ENCODE results near the gene FBXL16. TPM values are rescaled to one million over a fixed set of nuclear protein-coding genes. Genes with fewer than 3 reads are reported as not detected.

FBXL16 gene
- total and polyA plus RNA-seq, 9 of the 15 experiments (the other 6 are each of a cell fraction or from before 2014, with no cell fraction given), result 0.21 to 8.2 (median 1.7) TPM

DNA sequence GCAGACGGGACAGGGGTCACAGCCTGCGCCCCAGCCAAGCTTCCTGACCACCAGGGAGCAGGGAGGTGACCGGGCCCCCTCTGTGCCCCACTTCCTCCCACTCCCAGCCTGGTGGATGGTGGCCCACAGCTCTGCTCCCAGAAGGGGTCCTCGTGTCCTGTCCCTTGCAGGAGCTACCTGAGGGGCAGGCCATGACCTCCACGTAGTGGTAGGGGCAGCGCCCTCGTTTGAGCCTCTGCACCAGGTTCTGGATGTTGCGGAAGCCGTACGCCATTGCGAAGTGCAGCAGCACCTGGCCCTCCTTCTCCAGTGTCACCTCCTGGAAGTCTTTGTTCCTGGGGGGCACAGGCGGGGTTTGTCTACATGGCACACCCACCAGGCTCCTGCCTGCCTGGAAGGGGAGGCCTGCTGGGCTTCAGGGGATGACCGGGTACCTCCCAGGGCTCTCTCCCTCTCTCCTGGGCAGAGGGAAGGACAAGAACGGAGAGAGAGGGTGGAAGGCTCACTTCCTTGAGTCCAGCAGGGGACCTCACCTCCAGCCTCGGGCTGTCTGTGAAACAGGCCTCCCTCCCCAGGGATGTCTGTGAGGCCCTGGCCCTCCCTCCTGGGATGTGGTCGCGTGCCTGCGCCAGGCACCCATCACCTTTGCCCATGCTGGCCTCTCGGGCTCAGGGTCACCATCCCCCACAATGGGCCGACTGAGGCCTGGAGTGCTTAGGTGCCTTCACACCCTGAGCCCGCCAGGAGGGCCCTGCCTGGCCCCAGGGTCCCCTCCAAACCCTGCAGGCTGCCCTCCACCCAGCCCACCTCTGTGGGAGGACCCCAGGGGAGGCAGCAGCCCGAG, 25.3 kb upstream of the FBXL16 start:
- FAIRE-seq, result no peak
- Histone ChIP-seq H3K27me3 (ENCODE audit: control insufficient read depth in 2 of 2, insufficient read depth in 2 of 2, low read length in 2 of 2) (no peaks in the 10 kb centered on the region), H3K4me1 (replicated peaks in 1 of 2; ENCODE audit: control insufficient read depth in 2 of 2, insufficient read depth in 2 of 2, low read length in 2 of 2) (peaks cover 10 to 93% of the 10 kb centered on the region in 2 experiments; a peak in 4 of 5 replicates), H3K27ac (ENCODE audit: extremely low read depth, low read depth, low read length) (no peak overlapping the region), H3K4me3 (no peak overlapping the region), H4K20me1 (replicated peaks; ENCODE audit: control insufficient read depth, insufficient read depth, low read length) (no peaks in the 10 kb centered on the region; the same call in none of the 2 replicates), H3K9me1 (ENCODE audit: control insufficient read depth, insufficient read depth, low read length) (no peaks in the 10 kb centered on the region), H3K9me3 (replicated peaks; ENCODE audit: control insufficient read depth, insufficient read depth, low read depth, low read length) (no peaks in the 10 kb centered on the region), H3K9ac (ENCODE audit: insufficient read depth in 1 of 2, low read depth in 2 of 2, low read length in 2 of 2) (peak overlapping the region in 1 of 2 experiments; percentile 86; a peak in 2 of 4 replicates), H3K4me2 (ENCODE audit: insufficient read depth, low read length) (no peak overlapping the region), H2AFZ (ENCODE audit: low read depth, low read length) (no peak overlapping the region), H3K36me3 (ENCODE audit: control insufficient read depth, insufficient read depth, low read length) (peaks cover 64% of the 10 kb centered on the region; the same call in 2 of the 3 replicates), H3K79me2 (ENCODE audit: control insufficient read depth, insufficient read depth, low read length) (peaks cover 25% of the 10 kb centered on the region)
- CTCF ChIA-PET (ENCODE audit: low intra/inter-chr PET ratio), result no interaction called here
- POLR2A ChIA-PET, result interaction anchor here (0.7 to 2.0 kb wide), 9 partner anchors 9 to 82 kb away, joined by 3 to 16 read pairs (median 5); partner anchors contain the start of genes ANTKMT, CIAO3 and GNG13
- DNase-seq (ENCODE audit: extremely low read depth in 1 of 4, low spot score in 3 of 4), result no peak
- no TSS peak for BruUV-seq (replicated peaks)
- WGBS (ENCODE audit: insufficient coverage, low coverage, missing lambda C conversion rate), result 88% methylated on average over 19 of the region's 22 CpGs
- in situ Hi-C loops (cut with MboI), result no loop called here
- no peak for ATAC-seq
- intact Hi-C loops (cut with micrococcal nuclease), result no loop called here
- peak; percentile 36; the same call in 1 of the 2 replicates for TF ChIP-seq POLR2G (IDR thresholded peaks at IDR 0.05; ENCODE audit: low read depth, low read length)
- TF ChIP-seq POLR2A (conservative IDR thresholded peaks at IDR 0.05), result peak; percentile 3; the same call in 1 of the 2 replicates
- TF ChIP-seq RBFOX2 (IDR thresholded peaks at IDR 0.05; ENCODE audit: low read depth, low read length), result peak; percentile 38; the same call in 1 of the 2 replicates
- no peak for TF ChIP-seq E2F3 (CRISPR knock-in tag; IDR thresholded peaks at IDR 0.05)
- peak; percentile 0 for TF ChIP-seq FIP1L1 (IDR thresholded peaks at IDR 0.05; ENCODE audit: low read depth, low read length, poor library complexity, severe bottlenecking)
- TF ChIP-seq, protein P1, sequence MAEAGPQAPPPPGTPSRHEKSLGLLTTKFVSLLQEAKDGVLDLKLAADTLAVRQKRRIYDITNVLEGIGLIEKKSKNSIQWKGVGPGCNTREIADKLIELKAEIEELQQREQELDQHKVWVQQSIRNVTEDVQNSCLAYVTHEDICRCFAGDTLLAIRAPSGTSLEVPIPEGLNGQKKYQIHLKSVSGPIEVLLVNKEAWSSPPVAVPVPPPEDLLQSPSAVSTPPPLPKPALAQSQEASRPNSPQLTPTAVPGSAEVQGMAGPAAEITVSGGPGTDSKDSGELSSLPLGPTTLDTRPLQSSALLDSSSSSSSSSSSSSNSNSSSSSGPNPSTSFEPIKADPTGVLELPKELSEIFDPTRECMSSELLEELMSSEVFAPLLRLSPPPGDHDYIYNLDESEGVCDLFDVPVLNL (CRISPR knock-in tag; IDR thresholded peaks at IDR 0.05; ENCODE audit: low read depth), result no peak
- no peak for TF ChIP-seq FOXM1 (IDR thresholded peaks at IDR 0.05; ENCODE audit: low read depth)
- no peak for TF ChIP-seq FOXM1 (CRISPR knock-in tag; IDR thresholded peaks at IDR 0.05; ENCODE audit: low read depth)
- no peak for TF ChIP-seq EP300 (IDR thresholded peaks at IDR 0.05; ENCODE audit: low read length)
- TF ChIP-seq ASH1L (IDR thresholded peaks at IDR 0.05; ENCODE audit: borderline replicate concordance, low read depth, partially characterized antibody), result no peak
- TF ChIP-seq, protein P2, sequence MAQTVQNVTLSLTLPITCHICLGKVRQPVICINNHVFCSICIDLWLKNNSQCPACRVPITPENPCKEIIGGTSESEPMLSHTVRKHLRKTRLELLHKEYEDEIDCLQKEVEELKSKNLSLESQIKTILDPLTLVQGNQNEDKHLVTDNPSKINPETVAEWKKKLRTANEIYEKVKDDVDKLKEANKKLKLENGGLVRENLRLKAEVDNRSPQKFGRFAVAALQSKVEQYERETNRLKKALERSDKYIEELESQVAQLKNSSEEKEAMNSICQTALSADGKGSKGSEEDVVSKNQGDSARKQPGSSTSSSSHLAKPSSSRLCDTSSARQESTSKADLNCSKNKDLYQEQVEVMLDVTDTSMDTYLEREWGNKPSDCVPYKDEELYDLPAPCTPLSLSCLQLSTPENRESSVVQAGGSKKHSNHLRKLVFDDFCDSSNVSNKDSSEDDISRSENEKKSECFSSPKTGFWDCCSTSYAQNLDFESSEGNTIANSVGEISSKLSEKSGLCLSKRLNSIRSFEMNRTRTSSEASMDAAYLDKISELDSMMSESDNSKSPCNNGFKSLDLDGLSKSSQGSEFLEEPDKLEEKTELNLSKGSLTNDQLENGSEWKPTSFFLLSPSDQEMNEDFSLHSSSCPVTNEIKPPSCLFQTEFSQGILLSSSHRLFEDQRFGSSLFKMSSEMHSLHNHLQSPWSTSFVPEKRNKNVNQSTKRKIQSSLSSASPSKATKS (CRISPR knock-in tag; IDR thresholded peaks at IDR 0.05), result no peak
- no peak for TF ChIP-seq YBX1 (IDR thresholded peaks at IDR 0.05)
- no peak for TF ChIP-seq PHF20 (IDR thresholded peaks at IDR 0.05; ENCODE audit: partially characterized antibody)
- TF ChIP-seq EWSR1 (IDR thresholded peaks at IDR 0.05; ENCODE audit: borderline replicate concordance, low read depth, partially characterized antibody), result no peak
- no peak for TF ChIP-seq MEF2D (tag; conservative IDR thresholded peaks at IDR 0.05; ENCODE audit: low read depth)
- TF ChIP-seq, protein P3, sequence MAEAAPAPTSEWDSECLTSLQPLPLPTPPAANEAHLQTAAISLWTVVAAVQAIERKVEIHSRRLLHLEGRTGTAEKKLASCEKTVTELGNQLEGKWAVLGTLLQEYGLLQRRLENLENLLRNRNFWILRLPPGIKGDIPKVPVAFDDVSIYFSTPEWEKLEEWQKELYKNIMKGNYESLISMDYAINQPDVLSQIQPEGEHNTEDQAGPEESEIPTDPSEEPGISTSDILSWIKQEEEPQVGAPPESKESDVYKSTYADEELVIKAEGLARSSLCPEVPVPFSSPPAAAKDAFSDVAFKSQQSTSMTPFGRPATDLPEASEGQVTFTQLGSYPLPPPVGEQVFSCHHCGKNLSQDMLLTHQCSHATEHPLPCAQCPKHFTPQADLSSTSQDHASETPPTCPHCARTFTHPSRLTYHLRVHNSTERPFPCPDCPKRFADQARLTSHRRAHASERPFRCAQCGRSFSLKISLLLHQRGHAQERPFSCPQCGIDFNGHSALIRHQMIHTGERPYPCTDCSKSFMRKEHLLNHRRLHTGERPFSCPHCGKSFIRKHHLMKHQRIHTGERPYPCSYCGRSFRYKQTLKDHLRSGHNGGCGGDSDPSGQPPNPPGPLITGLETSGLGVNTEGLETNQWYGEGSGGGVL (CRISPR knock-in tag; IDR thresholded peaks at IDR 0.05), result no peak

All from K562 (cell line).